GM10248 (cell line): ENCODE data around the gene KIF3B.

Experiments used
- CTCF ChIA-PET: fragments of 300-600 bp; sonication (Branson Sonifier 250); formaldehyde crosslinking; extraction: SDS; loops from one replicate; lab custom pipeline; 2021; ENCODE audit warnings: antibody characterized with exemption; lab: Yijun Ruan, JAX
- POLR2A ChIA-PET: fragments of 350-650 bp; sonication (Branson Sonifier 250); formaldehyde crosslinking; extraction: SDS; loops from one replicate; lab custom pipeline; 2020; ENCODE audit warnings: antibody characterized with exemption; lab: Yijun Ruan, JAX
- DNase-seq: peaks from one replicate; pipeline ENCODE4 v3.0.0; 2012; ENCODE audit errors: extremely low spot score
- TF ChIP-seq, protein P1 (sequence below): IDR thresholded peaks from 2 replicates; pipeline ENCODE4 v1.5.1; 2012; ENCODE audit warnings: mild to moderate bottlenecking, low read depth; ENCODE audit errors: extremely low read depth, missing control alignments, control extremely low read depth

The KIF3B gene

DNA sequence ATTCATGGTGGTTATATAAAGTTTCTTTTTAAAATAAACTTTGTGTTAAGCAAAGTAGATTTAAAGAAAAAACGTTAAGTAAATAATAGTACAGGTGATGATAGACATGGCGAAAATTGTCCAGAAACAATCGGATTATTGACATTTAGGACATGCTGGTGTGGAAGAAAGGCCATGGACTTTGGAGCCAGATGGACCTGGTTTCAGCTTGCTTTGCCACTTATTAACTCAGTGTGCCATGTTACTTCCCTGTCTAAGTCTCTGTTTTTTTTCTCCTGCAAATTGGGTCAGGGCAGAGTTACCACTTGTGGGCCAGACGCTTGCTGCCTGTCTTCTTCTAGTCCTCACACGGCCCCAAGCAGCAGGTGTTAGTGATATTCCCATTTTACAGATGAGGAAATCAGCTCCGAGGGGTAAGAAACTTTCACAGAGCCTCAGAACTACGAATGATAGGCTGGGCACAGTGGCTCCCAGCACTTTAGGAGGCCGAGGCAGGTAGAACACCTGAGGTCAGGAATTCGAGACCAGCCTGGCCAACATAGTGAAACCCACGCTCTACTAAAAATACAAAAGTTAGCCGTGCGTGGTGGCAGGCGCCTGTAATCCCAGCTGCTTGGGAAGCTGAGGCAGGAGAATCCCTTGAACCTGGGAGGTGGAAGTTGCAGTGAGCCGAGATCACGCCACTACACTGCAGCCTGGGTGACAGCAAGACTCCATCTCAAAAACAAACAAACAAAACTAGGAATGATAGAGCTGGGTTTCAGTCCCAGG lies 12.4 kb downstream of the KIF3B start:
- TF ChIP-seq, protein P1, sequence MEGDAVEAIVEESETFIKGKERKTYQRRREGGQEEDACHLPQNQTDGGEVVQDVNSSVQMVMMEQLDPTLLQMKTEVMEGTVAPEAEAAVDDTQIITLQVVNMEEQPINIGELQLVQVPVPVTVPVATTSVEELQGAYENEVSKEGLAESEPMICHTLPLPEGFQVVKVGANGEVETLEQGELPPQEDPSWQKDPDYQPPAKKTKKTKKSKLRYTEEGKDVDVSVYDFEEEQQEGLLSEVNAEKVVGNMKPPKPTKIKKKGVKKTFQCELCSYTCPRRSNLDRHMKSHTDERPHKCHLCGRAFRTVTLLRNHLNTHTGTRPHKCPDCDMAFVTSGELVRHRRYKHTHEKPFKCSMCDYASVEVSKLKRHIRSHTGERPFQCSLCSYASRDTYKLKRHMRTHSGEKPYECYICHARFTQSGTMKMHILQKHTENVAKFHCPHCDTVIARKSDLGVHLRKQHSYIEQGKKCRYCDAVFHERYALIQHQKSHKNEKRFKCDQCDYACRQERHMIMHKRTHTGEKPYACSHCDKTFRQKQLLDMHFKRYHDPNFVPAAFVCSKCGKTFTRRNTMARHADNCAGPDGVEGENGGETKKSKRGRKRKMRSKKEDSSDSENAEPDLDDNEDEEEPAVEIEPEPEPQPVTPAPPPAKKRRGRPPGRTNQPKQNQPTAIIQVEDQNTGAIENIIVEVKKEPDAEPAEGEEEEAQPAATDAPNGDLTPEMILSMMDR, result no peak
- POLR2A ChIA-PET, result no interaction called here

DNA sequence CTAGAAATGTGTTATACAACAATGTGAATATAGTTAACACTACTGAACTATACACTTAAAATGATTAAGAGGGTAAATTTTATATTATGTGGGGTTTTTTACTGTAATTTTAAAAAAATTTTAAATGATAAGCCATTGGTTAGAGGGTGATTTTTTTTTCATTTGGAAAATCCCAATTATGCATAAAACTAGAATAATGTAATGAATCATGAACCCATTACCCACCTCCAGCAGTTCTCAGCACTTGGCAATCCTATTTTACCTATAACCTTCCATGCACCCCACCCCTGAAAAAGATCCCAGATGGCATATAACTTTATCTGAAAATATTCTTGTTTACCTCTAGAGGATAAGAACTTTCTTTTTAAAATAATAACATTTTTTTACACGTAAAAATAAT lies 13.7 kb downstream of the KIF3B start:
- POLR2A ChIA-PET, result no interaction called here
- TF ChIP-seq, protein P1, result no peak
- CTCF ChIA-PET, result interaction anchor here (1.4 to 2.2 kb wide), 2 partner anchors 20 to 41 kb away, joined by 4 to 5 read pairs; no protein-coding TSS in a partner anchor
- no peak for DNase-seq

More for the DNA sequence above, 12.4 kb downstream of the KIF3B start:
- CTCF ChIA-PET, result interaction anchor here (0.8 to 2.2 kb wide), 7 partner anchors 8 to 75 kb away, joined by 3 to 5 read pairs (median 3); no protein-coding TSS in a partner anchor
- no peak for DNase-seq

DNA sequence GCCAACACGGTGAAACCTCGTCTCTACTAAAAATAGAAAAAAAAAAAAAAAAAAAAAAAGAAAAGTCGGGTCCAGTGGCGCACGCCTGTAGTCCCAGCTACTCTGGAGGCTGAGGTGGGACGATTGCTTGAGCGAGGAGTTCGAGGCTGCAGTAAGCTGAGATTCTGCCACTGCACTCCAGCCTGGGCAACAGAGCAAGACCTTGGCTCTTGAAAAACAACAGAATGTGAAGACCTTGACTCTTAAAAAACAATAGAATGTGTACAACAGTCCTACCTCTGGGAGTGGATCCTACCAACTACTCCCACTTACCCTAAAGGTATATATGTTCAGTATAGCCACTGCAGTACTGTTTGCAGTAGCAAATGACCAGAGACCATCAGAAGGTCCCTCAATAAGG lies 15.1 kb downstream of the KIF3B start:
- TF ChIP-seq, protein P1, result no peak
- ChIA-PET POLR2A (interaction anchor here (0.6 kb wide), 1 partner anchor 418 kb away, joined by 3 read pairs; no protein-coding TSS in a partner anchor), CTCF (interaction anchor here (1.0 to 1.3 kb wide), 2 partner anchors 17 to 24 kb away, joined by 3 to 4 read pairs; no protein-coding TSS in a partner anchor)
- no peak for DNase-seq

DNA sequence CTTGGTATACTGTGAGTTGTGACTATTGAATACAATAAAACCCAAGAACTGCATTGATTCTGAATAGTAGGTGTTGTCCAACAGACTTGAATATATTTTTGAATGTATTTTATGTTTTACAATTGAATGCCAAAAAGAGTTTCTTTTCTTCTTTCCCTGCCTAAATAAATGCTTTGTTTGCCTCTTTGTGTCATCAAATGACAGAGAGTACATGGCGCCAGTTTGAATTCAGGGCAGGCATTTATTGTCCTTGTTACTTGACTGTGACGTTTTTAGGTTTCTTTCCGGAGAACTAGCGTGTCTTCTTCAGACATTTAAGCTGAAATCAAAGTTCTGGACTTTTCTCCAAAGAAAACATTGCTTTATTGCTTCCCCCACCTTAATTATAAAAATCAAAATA lies 16.6 kb downstream of the KIF3B start:
- ChIA-PET POLR2A (no interaction called here), CTCF (interaction anchor here (1.0 to 1.7 kb wide), 3 partner anchors 9 to 23 kb away, joined by 3 to 6 read pairs (median 4); no protein-coding TSS in a partner anchor)

DNA sequence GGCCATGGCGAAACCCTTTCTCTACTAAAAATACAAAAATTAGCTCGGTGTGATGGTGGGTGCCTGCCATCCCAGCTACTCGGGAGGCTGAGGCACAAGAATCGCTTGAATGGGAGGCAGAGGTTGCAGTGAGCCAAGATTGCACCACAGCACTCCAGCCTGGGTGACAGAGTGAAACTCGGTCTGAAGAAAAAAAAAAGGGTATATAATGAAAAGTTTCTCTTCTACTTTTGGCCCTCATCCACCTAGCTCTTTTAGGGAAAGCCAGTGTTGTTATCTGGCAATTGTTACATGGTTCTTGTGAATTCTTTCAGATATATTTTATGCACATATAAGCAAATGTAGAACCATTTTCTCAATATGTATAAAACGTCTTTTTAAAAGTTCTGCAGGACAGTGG lies 19.0 kb downstream of the KIF3B start:
- POLR2A ChIA-PET, result no interaction called here
- CTCF ChIA-PET, result no interaction called here
- no peak for DNase-seq
- TF ChIP-seq, protein P1, result no peak

More for the DNA sequence above, 16.6 kb downstream of the KIF3B start:
- TF ChIP-seq, protein P1, result no peak
- DNase-seq, result no peak

DNA sequence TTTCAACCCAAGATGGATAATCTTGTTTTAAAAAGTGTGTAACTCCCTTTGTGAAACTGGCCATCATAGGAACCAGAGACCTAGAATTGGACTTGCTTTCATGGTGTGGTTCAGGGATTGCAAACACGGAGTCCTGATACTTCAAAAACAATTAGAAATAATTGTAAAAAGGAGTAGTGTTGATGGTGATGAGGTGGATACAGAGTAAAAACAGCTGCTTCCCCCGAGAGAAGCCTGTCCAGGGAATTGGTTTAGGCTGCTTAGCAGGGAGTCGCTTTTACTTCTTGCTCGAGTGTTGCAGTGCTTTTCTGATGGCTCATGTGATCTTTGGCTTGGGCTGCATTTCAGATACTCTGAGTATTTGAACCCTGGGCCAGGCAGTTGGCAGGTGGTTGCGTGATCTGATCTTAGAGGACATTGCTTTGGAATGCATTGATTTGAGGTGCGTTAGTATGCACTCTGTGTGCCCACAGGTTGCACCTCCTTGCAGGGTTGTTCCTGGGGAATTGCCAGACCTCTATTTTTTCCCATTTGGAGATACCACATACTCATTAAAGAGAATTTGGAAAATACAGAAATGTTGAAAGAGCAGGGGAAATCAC lies 19.5 kb downstream of the KIF3B start:
- CTCF ChIA-PET, result no interaction called here
- no peak for DNase-seq
- POLR2A ChIA-PET, result no interaction called here
- TF ChIP-seq, protein P1, result no peak
